Mesothelial cell of epicardium (in vitro differentiated cells): ENCODE results near the gene HECTD1. TPM values are rescaled to one million over a fixed set of nuclear protein-coding genes. Genes with fewer than 3 reads are reported as not detected.

Experiments
- DNase-seq, 2 experiments: peaks; one replicate each; pipeline ENCODE4 v3.0.0; 2021; ENCODE audit warnings: low spot score in 2 of 2; ENCODE audit not compliant: unreplicated experiment in 2 of 2
- H3K27ac Mint-ChIP-seq: 2 replicates; pipeline ENCODE4 v1.8.0; 2021; ENCODE audit warnings: mixed read lengths
- H3K27me3 Mint-ChIP-seq: 2 replicates; pipeline ENCODE4 v1.8.0; 2021; ENCODE audit warnings: low read depth, mixed read lengths
- H3K36me3 Mint-ChIP-seq: 2 replicates; pipeline ENCODE4 v1.8.0; 2021; ENCODE audit warnings: mixed read lengths
- H3K4me1 Mint-ChIP-seq: 2 replicates; pipeline ENCODE4 v1.8.0; 2021; ENCODE audit warnings: mixed read lengths
- H3K4me3 Mint-ChIP-seq: 2 replicates; pipeline ENCODE4 v1.8.0; 2021; ENCODE audit warnings: mild to moderate bottlenecking, moderate library complexity, mixed read lengths
- H3K9me3 Mint-ChIP-seq: 2 replicates; pipeline ENCODE4 v1.8.0; 2021; ENCODE audit warnings: mixed read lengths
- CTCF ChIP-seq: fragments of 200-600 bp; sonication (generic); IDR thresholded peaks from one replicate; pipeline ENCODE4 v1.5.0; 2021; ENCODE audit warnings: antibody characterized with exemption; ENCODE audit not compliant: unreplicated experiment
- total RNA-seq: library from RNA; stranded (reverse); gene quantifications from 3 replicates; pipeline ENCODE4 v1.2.1, GENCODE V29; 2021

The HECTD1 gene
- total RNA-seq, 1 donor from 2014 or later, result 177 TPM

GRCh38 chr14:31229009-31229408 is 21.4 kb upstream of the HECTD1 start:
- Mint-ChIP-seq H3K4me1 (no peaks in the 10 kb centered on the region), H3K9me3 (no peaks in the 10 kb centered on the region), H3K36me3 (no peaks in the 10 kb centered on the region), H3K27ac (no peak overlapping the region), H3K27me3 (no peaks in the 10 kb centered on the region), H3K4me3 (no peak overlapping the region)
- no peak for TF ChIP-seq CTCF
- DNase-seq, result no peak

GRCh38 chr14:31228533-31228932 is 20.9 kb upstream of the HECTD1 start:
- Mint-ChIP-seq H3K4me3 (no peak overlapping the region), H3K9me3 (no peaks in the 10 kb centered on the region), H3K36me3 (no peaks in the 10 kb centered on the region), H3K4me1 (no peaks in the 10 kb centered on the region), H3K27ac (no peak overlapping the region), H3K27me3 (no peaks in the 10 kb centered on the region)
- no peak for TF ChIP-seq CTCF
- DNase-seq, result no peak

- no peaks in the 10 kb centered on the region for H3K36me3 Mint-ChIP-seq
- no peak overlapping the region for H3K4me3 Mint-ChIP-seq
- no peaks in the 10 kb centered on the region for H3K27me3 Mint-ChIP-seq
- no peaks in the 10 kb centered on the region for H3K9me3 Mint-ChIP-seq
- H3K4me1 Mint-ChIP-seq, result no peaks in the 10 kb centered on the region
- TF ChIP-seq CTCF, result no peak
- H3K27ac Mint-ChIP-seq, result no peak overlapping the region
- DNase-seq, result no peak
Observed at GRCh38 chr14:31224808-31225207, 17.2 kb upstream of the HECTD1 start.

- Mint-ChIP-seq H3K4me1 (no peaks in the 10 kb centered on the region), H3K27ac (no peak overlapping the region), H3K36me3 (no peaks in the 10 kb centered on the region), H3K4me3 (no peak overlapping the region), H3K27me3 (no peaks in the 10 kb centered on the region), H3K9me3 (no peaks in the 10 kb centered on the region)
- no peak for TF ChIP-seq CTCF
- DNase-seq, result no peak
Observed at GRCh38 chr14:31223331-31223730, 15.7 kb upstream of the HECTD1 start.

- Mint-ChIP-seq H3K27me3 (no peaks in the 10 kb centered on the region), H3K9me3 (no peaks in the 10 kb centered on the region), H3K27ac (no peak overlapping the region), H3K4me1 (no peaks in the 10 kb centered on the region), H3K36me3 (no peaks in the 10 kb centered on the region), H3K4me3 (no peak overlapping the region)
- no peak for DNase-seq
- TF ChIP-seq CTCF, result no peak
Observed at GRCh38 chr14:31222834-31223233, 15.2 kb upstream of the HECTD1 start.

GRCh38 chr14:31221266-31221665 is 13.7 kb upstream of the HECTD1 start:
- Mint-ChIP-seq H3K4me1 (no peaks in the 10 kb centered on the region), H3K4me3 (no peak overlapping the region), H3K27me3 (no peaks in the 10 kb centered on the region), H3K27ac (no peak overlapping the region), H3K9me3 (no peaks in the 10 kb centered on the region), H3K36me3 (no peaks in the 10 kb centered on the region)
- TF ChIP-seq CTCF, result no peak
- no peak for DNase-seq
